HEK293 (cell line): Measurements from ENCODE around the gene KCTD10.

Experiments
- KLF8 ChIP-seq: fragments of 450-650 bp; formaldehyde crosslinking; IDR thresholded peaks from 2 replicates; pipeline ENCODE4 v1.5.1; 2016; ENCODE audit warnings: missing biosample characterization, missing genetic modification characterization
- OVOL3 ChIP-seq: fragments of 450-650 bp; formaldehyde crosslinking; IDR thresholded peaks from 2 replicates; pipeline ENCODE4 v1.5.1; 2016; ENCODE audit warnings: missing biosample characterization, missing genetic modification characterization
- PATZ1 ChIP-seq: fragments of 450-650 bp; formaldehyde crosslinking; IDR thresholded peaks from 2 replicates; pipeline ENCODE4 v1.5.1; 2016; ENCODE audit warnings: missing biosample characterization, missing genetic modification characterization
- PRDM10 ChIP-seq: fragments of 450-650 bp; formaldehyde crosslinking; IDR thresholded peaks from 2 replicates; pipeline ENCODE4 v1.5.1; 2016; ENCODE audit warnings: missing biosample characterization, missing genetic modification characterization
- PRDM6 ChIP-seq: fragments of 450-650 bp; formaldehyde crosslinking; IDR thresholded peaks from 2 replicates; pipeline ENCODE4 v1.5.1; 2017; ENCODE audit warnings: missing biosample characterization, missing genetic modification characterization
- SP7 ChIP-seq: fragments of 450-650 bp; formaldehyde crosslinking; IDR thresholded peaks from 2 replicates; pipeline ENCODE4 v1.5.1; 2016; ENCODE audit warnings: missing biosample characterization, missing genetic modification characterization
- TSHZ1 ChIP-seq: fragments of 450-650 bp; formaldehyde crosslinking; IDR thresholded peaks from 2 replicates; pipeline ENCODE4 v1.5.1; 2016; ENCODE audit warnings: missing biosample characterization, missing genetic modification characterization, borderline replicate concordance
- ZBTB11 ChIP-seq: fragments of 450-650 bp; formaldehyde crosslinking; conservative IDR thresholded peaks from 2 replicates; pipeline ENCODE4 v1.5.1; 2016; ENCODE audit warnings: low read depth, missing biosample characterization, missing genetic modification characterization
- ZFP69B ChIP-seq: fragments of 450-650 bp; formaldehyde crosslinking; IDR thresholded peaks from 2 replicates; pipeline ENCODE4 v1.5.1; 2016; ENCODE audit warnings: missing biosample characterization, missing genetic modification characterization
- ZNF112 ChIP-seq: fragments of 450-650 bp; formaldehyde crosslinking; IDR thresholded peaks from 2 replicates; pipeline ENCODE4 v1.5.0; 2017; ENCODE audit warnings: missing biosample characterization, missing genetic modification characterization
- ZNF121 ChIP-seq: fragments of 450-650 bp; formaldehyde crosslinking; IDR thresholded peaks from 2 replicates; pipeline ENCODE4 v1.5.1; 2016; ENCODE audit warnings: missing biosample characterization, missing genetic modification characterization
- ZNF184 ChIP-seq: fragments of 450-650 bp; IDR thresholded peaks from 2 replicates; pipeline ENCODE4 v1.5.1; 2018; ENCODE audit warnings: missing biosample characterization, mild to moderate bottlenecking, missing genetic modification characterization
- ZNF214 ChIP-seq: fragments of 450-650 bp; formaldehyde crosslinking; IDR thresholded peaks from 2 replicates; pipeline ENCODE4 v1.5.1; 2017; ENCODE audit warnings: missing biosample characterization, mild to moderate bottlenecking, missing genetic modification characterization, borderline replicate concordance
- ZNF398 ChIP-seq: fragments of 450-650 bp; formaldehyde crosslinking; IDR thresholded peaks from 2 replicates; pipeline ENCODE4 v1.5.1; 2017; ENCODE audit warnings: missing biosample characterization, missing genetic modification characterization
- ZNF501 ChIP-seq: fragments of 450-650 bp; formaldehyde crosslinking; IDR thresholded peaks from 2 replicates; pipeline ENCODE4 v1.5.1; 2016; ENCODE audit warnings: missing biosample characterization, missing genetic modification characterization
- ZNF677 ChIP-seq: fragments of 450-650 bp; IDR thresholded peaks from 2 replicates; pipeline ENCODE4 v1.5.0; 2018; ENCODE audit warnings: missing biosample characterization, mild to moderate bottlenecking, missing genetic modification characterization, moderate library complexity
- ZNF704 ChIP-seq: fragments of 450-650 bp; formaldehyde crosslinking; IDR thresholded peaks from 2 replicates; pipeline ENCODE4 v1.5.1; 2016; ENCODE audit warnings: missing biosample characterization, missing genetic modification characterization
- ZNF76 ChIP-seq: fragments of 450-650 bp; formaldehyde crosslinking; IDR thresholded peaks from 2 replicates; pipeline ENCODE4; 2016; ENCODE audit warnings: low read depth, missing biosample characterization, missing genetic modification characterization, borderline replicate concordance
- ZNF837 ChIP-seq: fragments of 450-650 bp; formaldehyde crosslinking; IDR thresholded peaks from 2 replicates; pipeline ENCODE4 v1.5.1; 2016; ENCODE audit warnings: missing biosample characterization, missing genetic modification characterization
- ZNF843 ChIP-seq: fragments of 450-650 bp; formaldehyde crosslinking; IDR thresholded peaks from 2 replicates; pipeline ENCODE4 v1.5.1; 2016; ENCODE audit warnings: missing biosample characterization, missing genetic modification characterization

The KCTD10 gene

GRCh38 chr12:109477185-109477962, at the start of gene KCTD10, which contains the start of gene UBE3B (continued):
- peak; percentile 100 for TF ChIP-seq ZBTB11
- TF ChIP-seq OVOL3, result peak; percentile 83
- TF ChIP-seq ZNF704, result no peak
- peak; percentile 93 for TF ChIP-seq PATZ1 (tag by site-specific recombination)
- TF ChIP-seq PRDM6 (tag by site-specific recombination), result no peak
- peak; percentile 99 for TF ChIP-seq KLF8 (tag by site-specific recombination)
- peak; percentile 74 for TF ChIP-seq PRDM10 (tag by site-specific recombination)
- TF ChIP-seq ZNF398 (tag by site-specific recombination), result peak; percentile 40; the same call in 1 of the 2 replicates
- no peak for TF ChIP-seq ZNF837
- peak; percentile 100 for TF ChIP-seq ZNF501
- TF ChIP-seq ZNF121 (tag by site-specific recombination), result 0 out of 2 replicates have a peak, but pooled peaks have one; percentile 44
- TF ChIP-seq SP7, result peak; percentile 97
- no peak for TF ChIP-seq ZNF677 (tag by site-specific recombination)
- TF ChIP-seq ZNF112 (tag by site-specific recombination), result no peak
- no peak for TF ChIP-seq ZNF214
- peak; percentile 95 for TF ChIP-seq ZNF76
- peak; percentile 82 for TF ChIP-seq ZFP69B (tag by site-specific recombination)
- TF ChIP-seq ZNF843 (tag by site-specific recombination), result peak; percentile 83
- TF ChIP-seq ZNF184 (tag by site-specific recombination), result peak; percentile 51; the same call in 1 of the 2 replicates
- no peak for TF ChIP-seq TSHZ1 (tag by site-specific recombination)
